ENCODE measurements around the gene THSD4. TPM values are rescaled to one million over a fixed set of nuclear protein-coding genes. Genes with fewer than 3 reads are reported as not detected.

The THSD4 gene
- total RNA-seq, 5 donors from 2014 or later (not counting 1 experiment from before 2014, with no cell fraction given), result 0.03 to 0.23 (median 0.18) TPM; not detected in 2

DNA sequence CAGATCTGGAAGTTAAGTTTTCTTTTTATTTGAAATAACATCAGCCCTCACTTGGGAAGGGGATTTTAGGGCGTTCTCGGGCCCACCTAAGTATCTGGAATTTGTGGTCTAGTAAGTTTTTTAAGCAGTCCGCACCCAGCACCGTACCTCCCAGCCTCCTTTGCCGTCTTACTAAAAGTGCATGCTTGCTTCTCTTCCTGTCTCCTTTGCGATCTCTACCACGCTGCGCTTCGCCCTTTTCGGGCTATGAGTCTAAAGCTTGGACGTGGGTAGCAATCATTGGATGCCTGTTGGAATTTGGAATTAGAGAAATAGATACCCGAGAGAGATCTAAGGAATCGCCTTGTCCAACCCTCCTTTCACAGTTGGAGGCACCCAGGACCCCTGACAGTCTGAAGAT lies 1.1 kb downstream of the THSD4 start:
- DNase-seq (no peak), ATAC-seq (replicated peaks in 1 of 4) (no peak)
- peaks cover 0 to 10% of the 10 kb centered on the region in 2 experiments for H3K4me1 ChIP-seq (ENCODE audit: control insufficient read depth in 1 of 2, extremely low read depth in 1 of 2, insufficient read depth in 2 of 2, low read length in 2 of 2)
- H3K36me3 ChIP-seq (ENCODE audit: control insufficient read depth in 2 of 2, extremely low read depth in 1 of 2, insufficient read depth in 1 of 2, low read length in 1 of 2), result no peaks in the 10 kb centered on the region
- no peaks in the 10 kb centered on the region for H3K9me3 Mint-ChIP-seq
- H3K9me3 ChIP-seq, result no peaks in the 10 kb centered on the region
- H3K27me3 Mint-ChIP-seq, result peaks cover 47 to 52% of the 10 kb centered on the region in 2 donors
- H3K27ac Mint-ChIP-seq, result no peak overlapping the region
- ChIA-PET POLR2A (no interaction called here), CTCF (no interaction called here)
- H3K27me3 ChIP-seq (replicated peaks in 1 of 2; ENCODE audit: control insufficient read depth in 2 of 2, extremely low read depth in 1 of 2, insufficient read depth in 2 of 2, low read length in 1 of 2), result peaks cover 7 to 49% of the 10 kb centered on the region in 2 experiments
- H3K4me3 ChIP-seq (ENCODE audit: control insufficient read depth in 1 of 2, extremely low read depth in 1 of 2, low read length in 1 of 2), result no peak overlapping the region
- H3K4me1 Mint-ChIP-seq, result peaks cover 6 to 11% (median 8%) of the 10 kb centered on the region in 3 donors
- H3K27ac ChIP-seq (ENCODE audit: low read length), result no peak overlapping the region
- peak overlapping the region; percentile 59 to 70 (median 64) for H3K4me3 Mint-ChIP-seq
- WGBS (ENCODE audit: insufficient coverage), result 10% methylated on average over 4 of the region's 13 CpGs
- no peaks in the 10 kb centered on the region for H3K36me3 Mint-ChIP-seq

- H3K27me3 ChIP-seq (replicated peaks in 1 of 2; ENCODE audit: control insufficient read depth in 2 of 2, extremely low read depth in 1 of 2, insufficient read depth in 2 of 2, low read length in 1 of 2), result peaks cover 7 to 52% of the 10 kb centered on the region in 2 experiments
- no peak overlapping the region for H3K27ac ChIP-seq (ENCODE audit: low read length)
- no peaks in the 10 kb centered on the region for H3K9me3 ChIP-seq
- DNase-seq, result no peak
- Mint-ChIP-seq H3K9me3 (no peaks in the 10 kb centered on the region), H3K27ac (no peak overlapping the region), H3K4me1 (peaks cover 6 to 11% (median 8%) of the 10 kb centered on the region in 3 donors), H3K4me3 (peak overlapping the region in 2 of 3 donors; percentile 59 to 70), H3K27me3 (peaks cover 51 to 58% of the 10 kb centered on the region in 2 donors), H3K36me3 (no peaks in the 10 kb centered on the region)
- H3K4me3 ChIP-seq (ENCODE audit: control insufficient read depth in 1 of 2, extremely low read depth in 1 of 2, low read length in 1 of 2), result no peak overlapping the region
- POLR2A ChIA-PET, result no interaction called here
- CTCF ChIA-PET, result no interaction called here
- peaks cover 0 to 10% of the 10 kb centered on the region in 2 experiments for H3K4me1 ChIP-seq (ENCODE audit: control insufficient read depth in 1 of 2, extremely low read depth in 1 of 2, insufficient read depth in 2 of 2, low read length in 2 of 2)
- no peak for ATAC-seq (replicated peaks in 1 of 4)
- 25% methylated on average over 1 of the region's 3 CpGs for WGBS (ENCODE audit: insufficient coverage)
- H3K36me3 ChIP-seq (ENCODE audit: control insufficient read depth in 2 of 2, extremely low read depth in 1 of 2, insufficient read depth in 1 of 2, low read length in 1 of 2), result no peaks in the 10 kb centered on the region
Observed at GRCh38 chr15:71116942-71117341, 1.7 kb downstream of the THSD4 start.

- no peaks in the 10 kb centered on the region for H3K9me3 Mint-ChIP-seq
- no peaks in the 10 kb centered on the region for H3K36me3 Mint-ChIP-seq
- no peak for DNase-seq
- no peak overlapping the region for H3K27ac Mint-ChIP-seq
- Histone ChIP-seq H3K36me3 (ENCODE audit: control insufficient read depth in 2 of 2, extremely low read depth in 1 of 2, insufficient read depth in 1 of 2, low read length in 1 of 2) (no peaks in the 10 kb centered on the region), H3K4me1 (ENCODE audit: control insufficient read depth in 1 of 2, extremely low read depth in 1 of 2, insufficient read depth in 2 of 2, low read length in 2 of 2) (peaks cover 0 to 10% of the 10 kb centered on the region in 2 experiments), H3K4me3 (ENCODE audit: control insufficient read depth in 1 of 2, extremely low read depth in 1 of 2, low read length in 1 of 2) (no peak overlapping the region), H3K27me3 (replicated peaks in 1 of 2; ENCODE audit: control insufficient read depth in 2 of 2, extremely low read depth in 1 of 2, insufficient read depth in 2 of 2, low read length in 1 of 2) (peaks cover 5 to 52% of the 10 kb centered on the region in 2 experiments), H3K9me3 (no peaks in the 10 kb centered on the region), H3K27ac (ENCODE audit: low read length) (no peak overlapping the region)
- peaks cover 6 to 11% (median 8%) of the 10 kb centered on the region in 3 donors for H3K4me1 Mint-ChIP-seq
- POLR2A ChIA-PET, result no interaction called here
- peaks cover 58 to 62% of the 10 kb centered on the region in 2 donors for H3K27me3 Mint-ChIP-seq
- ATAC-seq (replicated peaks in 1 of 4), result no peak
- 41% methylated on average over 3 of the region's 7 CpGs for WGBS (ENCODE audit: insufficient coverage)
- no peak overlapping the region for H3K4me3 Mint-ChIP-seq
- CTCF ChIA-PET, result no interaction called here
Observed at GRCh38 chr15:71117714-71118305, 2.5 kb downstream of the THSD4 start.

DNA sequence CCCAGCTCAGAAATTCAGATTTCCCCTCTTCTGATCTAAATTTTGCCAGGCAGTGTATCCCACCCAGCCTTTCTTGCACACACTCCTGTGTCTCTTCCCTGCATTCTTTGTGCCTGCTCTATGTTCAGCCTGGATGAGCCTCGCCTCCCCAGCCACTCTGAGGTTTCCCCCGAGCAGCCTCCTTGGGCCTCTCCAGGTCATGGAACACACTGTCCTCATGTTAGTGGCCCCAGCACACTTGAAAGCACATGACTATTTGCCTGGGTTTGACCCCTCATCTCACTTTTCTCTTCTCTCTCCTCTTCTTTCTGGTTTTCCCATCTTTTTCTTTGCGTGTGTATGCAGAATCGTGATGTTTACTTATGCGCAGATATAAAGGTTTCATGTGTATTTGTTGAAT lies 3.1 kb downstream of the THSD4 start:
- Mint-ChIP-seq H3K36me3 (no peaks in the 10 kb centered on the region), H3K9me3 (no peaks in the 10 kb centered on the region), H3K27me3 (peaks cover 62 to 64% of the 10 kb centered on the region in 2 donors), H3K27ac (no peak overlapping the region), H3K4me3 (no peak overlapping the region), H3K4me1 (peaks cover 6 to 11% (median 8%) of the 10 kb centered on the region in 3 donors)
- 62% methylated on average over 3 of the region's 5 CpGs for WGBS (ENCODE audit: insufficient coverage)
- Histone ChIP-seq H3K27me3 (replicated peaks in 1 of 2; ENCODE audit: control insufficient read depth in 2 of 2, extremely low read depth in 1 of 2, insufficient read depth in 2 of 2, low read length in 1 of 2) (peaks cover 5 to 52% of the 10 kb centered on the region in 2 experiments), H3K9me3 (no peaks in the 10 kb centered on the region), H3K27ac (ENCODE audit: low read length) (no peak overlapping the region), H3K4me3 (ENCODE audit: control insufficient read depth in 1 of 2, extremely low read depth in 1 of 2, low read length in 1 of 2) (no peak overlapping the region), H3K36me3 (ENCODE audit: control insufficient read depth in 2 of 2, extremely low read depth in 1 of 2, insufficient read depth in 1 of 2, low read length in 1 of 2) (no peaks in the 10 kb centered on the region), H3K4me1 (ENCODE audit: control insufficient read depth in 1 of 2, extremely low read depth in 1 of 2, insufficient read depth in 2 of 2, low read length in 2 of 2) (peaks cover 0 to 10% of the 10 kb centered on the region in 2 experiments)
- CTCF ChIA-PET, result no interaction called here
- POLR2A ChIA-PET, result no interaction called here
- ATAC-seq (replicated peaks in 1 of 4), result no peak
- no peak for DNase-seq

DNA sequence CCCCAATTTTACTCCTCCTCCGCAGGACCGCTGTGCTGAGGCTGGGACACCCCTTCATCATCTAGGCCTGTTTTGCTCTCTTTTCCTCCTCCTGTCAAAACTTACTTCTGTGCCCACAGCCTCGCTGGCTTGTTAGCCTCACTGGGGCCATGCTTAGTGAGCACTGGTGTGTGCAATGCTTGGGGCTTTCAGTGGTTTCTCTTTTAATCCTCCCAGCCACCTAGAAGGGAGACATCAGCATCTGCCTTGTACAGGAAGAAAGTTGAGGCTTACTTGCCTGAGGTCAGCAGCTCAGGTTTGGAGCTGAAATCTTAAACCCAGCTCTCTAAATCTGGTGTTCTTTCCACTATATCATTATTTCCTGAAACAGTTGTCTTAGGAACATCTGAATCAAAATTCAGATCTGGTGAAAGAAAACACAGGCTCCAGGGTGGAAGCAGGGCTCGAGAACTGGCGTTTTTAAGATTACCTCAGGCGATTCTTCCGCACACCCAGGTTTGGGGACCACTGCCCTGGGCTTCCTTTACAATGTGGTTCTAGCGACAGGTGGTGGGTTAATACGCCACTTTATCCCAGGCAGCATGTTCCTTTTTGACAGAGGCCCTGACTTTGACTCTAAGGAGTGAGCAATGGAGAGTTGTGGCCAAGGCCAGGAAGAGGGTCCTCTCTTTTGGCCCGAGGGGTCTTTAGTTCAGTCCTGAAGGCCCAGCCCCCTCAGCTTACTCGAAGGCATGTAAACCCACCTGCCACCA lies 3.8 kb downstream of the THSD4 start:
- DNase-seq (no peak), ATAC-seq (replicated peaks in 1 of 4) (no peak)
- Histone ChIP-seq H3K4me3 (ENCODE audit: control insufficient read depth in 1 of 2, extremely low read depth in 1 of 2, low read length in 1 of 2) (no peak overlapping the region), H3K27me3 (replicated peaks in 1 of 2; ENCODE audit: control insufficient read depth in 2 of 2, extremely low read depth in 1 of 2, insufficient read depth in 2 of 2, low read length in 1 of 2) (peaks cover 5 to 51% of the 10 kb centered on the region in 2 experiments), H3K4me1 (ENCODE audit: control insufficient read depth in 1 of 2, extremely low read depth in 1 of 2, insufficient read depth in 2 of 2, low read length in 2 of 2) (peaks cover 0 to 10% of the 10 kb centered on the region in 2 experiments), H3K27ac (ENCODE audit: low read length) (no peak overlapping the region), H3K9me3 (no peaks in the 10 kb centered on the region), H3K36me3 (ENCODE audit: control insufficient read depth in 2 of 2, extremely low read depth in 1 of 2, insufficient read depth in 1 of 2, low read length in 1 of 2) (no peaks in the 10 kb centered on the region)
- Mint-ChIP-seq H3K27me3 (peaks cover 62 to 66% of the 10 kb centered on the region in 2 donors), H3K27ac (no peak overlapping the region), H3K9me3 (no peaks in the 10 kb centered on the region), H3K4me3 (no peak overlapping the region), H3K36me3 (no peaks in the 10 kb centered on the region), H3K4me1 (peaks cover 6 to 11% (median 8%) of the 10 kb centered on the region in 3 donors)
- 85% methylated on average over 9 of the region's 11 CpGs for WGBS (ENCODE audit: insufficient coverage)
- ChIA-PET CTCF (no interaction called here), POLR2A (no interaction called here)

- no peaks in the 10 kb centered on the region for H3K36me3 ChIP-seq (ENCODE audit: control insufficient read depth in 2 of 2, extremely low read depth in 1 of 2, insufficient read depth in 1 of 2, low read length in 1 of 2)
- H3K4me3 Mint-ChIP-seq, result no peak overlapping the region
- H3K4me1 ChIP-seq (ENCODE audit: control insufficient read depth in 1 of 2, extremely low read depth in 1 of 2, insufficient read depth in 2 of 2, low read length in 2 of 2), result peaks cover 0 to 6% of the 10 kb centered on the region in 2 experiments
- no peaks in the 10 kb centered on the region for H3K36me3 Mint-ChIP-seq
- H3K9me3 ChIP-seq, result no peaks in the 10 kb centered on the region
- H3K27me3 Mint-ChIP-seq, result peaks cover 54 to 61% of the 10 kb centered on the region in 2 donors
- ATAC-seq (replicated peaks in 1 of 4) (no peak), DNase-seq (no peak)
- H3K27ac Mint-ChIP-seq, result peak overlapping the region in 1 of 2 donors; percentile 8
- POLR2A ChIA-PET, result no interaction called here
- peaks cover 5 to 48% of the 10 kb centered on the region in 2 experiments for H3K27me3 ChIP-seq (replicated peaks in 1 of 2; ENCODE audit: control insufficient read depth in 2 of 2, extremely low read depth in 1 of 2, insufficient read depth in 2 of 2, low read length in 1 of 2)
- CTCF ChIA-PET, result interaction anchor here in 1 of 2 donors (0.7 kb wide), 1 partner anchor 205 kb away, joined by 3 read pairs; no protein-coding TSS in a partner anchor
- 74% methylated on average over 7 of the region's 8 CpGs for WGBS (ENCODE audit: insufficient coverage)
- peaks cover 6 to 8% (median 8%) of the 10 kb centered on the region in 3 donors for H3K4me1 Mint-ChIP-seq
- no peak overlapping the region for H3K4me3 ChIP-seq (ENCODE audit: control insufficient read depth in 1 of 2, extremely low read depth in 1 of 2, low read length in 1 of 2)
- no peaks in the 10 kb centered on the region for H3K9me3 Mint-ChIP-seq
- no peak overlapping the region for H3K27ac ChIP-seq (ENCODE audit: low read length)
Observed at GRCh38 chr15:71120428-71120944, 5.2 kb downstream of the THSD4 start.

Measured in T-cell (primary cell).